ENCODE measurements around the gene DUOX2.
A peak's percentile ranks its signal among the peaks of the same experiment; 100 is the strongest.

Gene DUOX2

GRCh38 chr15:45121020-45121419 is 7.0 kb upstream of the DUOX2 start:
- no peak for FAIRE-seq
- DNase-seq (ENCODE audit: extremely low spot score, insufficient read length, low read depth), result no peak

- no peak for FAIRE-seq
- no peak for DNase-seq (ENCODE audit: extremely low spot score, insufficient read length, low read depth)
Measured at GRCh38 chr15:45120081-45120972, 6.4 kb upstream of the DUOX2 start.

- DNase-seq (ENCODE audit: extremely low spot score, insufficient read length, low read depth) (no peak), FAIRE-seq (no peak)
Measured at GRCh38 chr15:45118996-45119395, 5.0 kb upstream of the DUOX2 start.

GRCh38 chr15:45118131-45118588 is 4.2 kb upstream of the DUOX2 start:
- DNase-seq (ENCODE audit: extremely low spot score, insufficient read length, low read depth) (peak; percentile 71), FAIRE-seq (peak; percentile 92)

GRCh38 chr15:45117308-45118130 is 3.5 kb upstream of the DUOX2 start:
- DNase-seq (ENCODE audit: extremely low spot score, insufficient read length, low read depth) (no peak), FAIRE-seq (no peak)

- DNase-seq (ENCODE audit: extremely low spot score, insufficient read length, low read depth), result no peak
- no peak for FAIRE-seq
Measured at GRCh38 chr15:45116482-45117307, 2.7 kb upstream of the DUOX2 start.

- no peak for FAIRE-seq
- no peak for DNase-seq (ENCODE audit: extremely low spot score, insufficient read length, low read depth)
Measured at GRCh38 chr15:45116006-45116481, 2.1 kb upstream of the DUOX2 start.

GRCh38 chr15:45115312-45115820 is 1.4 kb upstream of the DUOX2 start:
- no peak for DNase-seq (ENCODE audit: extremely low spot score, insufficient read length, low read depth)
- FAIRE-seq, result no peak

GRCh38 chr15:45114751-45115085 is 746 bp upstream of the DUOX2 start:
- FAIRE-seq (no peak), DNase-seq (ENCODE audit: extremely low spot score, insufficient read length, low read depth) (no peak)

GRCh38 chr15:45113380-45113990 is 487 bp downstream of the DUOX2 start:
- no peak for DNase-seq (ENCODE audit: extremely low spot score, insufficient read length, low read depth)
- no peak for FAIRE-seq

- FAIRE-seq, result no peak
- DNase-seq (ENCODE audit: extremely low spot score, insufficient read length, low read depth), result no peak
Measured at GRCh38 chr15:45112591-45113379, 1.2 kb downstream of the DUOX2 start.

GRCh38 chr15:45112143-45112590 is 1.8 kb downstream of the DUOX2 start:
- FAIRE-seq (no peak), DNase-seq (ENCODE audit: extremely low spot score, insufficient read length, low read depth) (no peak)

GRCh38 chr15:45111390-45112142 is 2.4 kb downstream of the DUOX2 start:
- no peak for FAIRE-seq

GRCh38 chr15:45110256-45110820 is 3.6 kb downstream of the DUOX2 start:
- no peak for DNase-seq (ENCODE audit: extremely low spot score, insufficient read length, low read depth)

More at GRCh38 chr15:45111390-45112142, 2.4 kb downstream of the DUOX2 start:
- DNase-seq (ENCODE audit: extremely low spot score, insufficient read length, low read depth), result no peak

GRCh38 chr15:45107941-45108630 is 5.9 kb downstream of the DUOX2 start:
- FAIRE-seq, result no peak

More at GRCh38 chr15:45110256-45110820, 3.6 kb downstream of the DUOX2 start:
- no peak for FAIRE-seq

GRCh38 chr15:45106002-45106790 is 7.8 kb downstream of the DUOX2 start:
- DNase-seq (ENCODE audit: extremely low spot score, insufficient read length, low read depth), result no peak

More at GRCh38 chr15:45107941-45108630, 5.9 kb downstream of the DUOX2 start:
- no peak for DNase-seq (ENCODE audit: extremely low spot score, insufficient read length, low read depth)

More at GRCh38 chr15:45106002-45106790, 7.8 kb downstream of the DUOX2 start:
- FAIRE-seq, result no peak

Data from GM18507 (cell line).